Testis (tissue), 2 donors: ENCODE data around the gene IMMP2L.
"Not testable (repeated sequence)": the region's sequence is repeated elsewhere in the genome, so short reads cannot be mapped to it uniquely, and the experiment has no call there.

ENCODE experiments used
- CTCF ChIP-seq, 3 experiments: fragments of 450-650 bp in 2 of 3; fragments of 200-600 bp in 1 of 3; sonication (generic) in 1 of 3; IDR thresholded peaks; one replicate each; pipeline ENCODE4 v1.5.1; 2016 to 2019; ENCODE audit warnings: antibody characterized with exemption in 3 of 3, mild to moderate bottlenecking in 2 of 3, moderate library complexity in 1 of 3
- POLR2A ChIP-seq: fragments of 450-650 bp; IDR thresholded peaks from one replicate; pipeline ENCODE4 v1.6.1; 2017; ENCODE audit warnings: antibody characterized with exemption, mild to moderate bottlenecking, moderate library complexity

DNA sequence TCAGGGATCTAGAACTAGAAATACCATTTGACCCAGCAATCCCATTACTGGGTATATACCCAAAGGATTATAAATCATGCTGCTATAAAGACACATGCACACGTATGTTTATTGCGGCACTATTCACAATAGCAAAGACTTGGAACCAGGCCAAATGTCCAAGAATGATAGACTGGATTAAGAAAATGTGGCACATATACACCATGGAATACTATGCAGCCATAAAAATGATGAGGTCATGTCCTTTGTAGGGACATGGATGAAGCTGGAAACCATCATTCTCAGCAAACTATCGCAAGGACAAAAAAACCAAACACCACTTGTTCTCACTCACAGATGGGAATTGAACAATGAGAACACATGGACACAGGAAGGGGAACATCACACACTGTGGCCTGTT, 96.5 kb downstream of the IMMP2L start:
- not testable (repeated sequence) for TF ChIP-seq CTCF (IDR thresholded peaks at IDR 0.05); POLR2A
